ENCODE data around the gene RBM44. TPM values are rescaled to one million over a fixed set of nuclear protein-coding genes. Genes with fewer than 3 reads are reported as not detected.

The RBM44 gene
- total RNA-seq, 1 donor from 2014 or later = 0.44 TPM

GRCh38 chr2:237873421-237873831 lies 74.8 kb downstream of the RBM44 start:
- peaks cover 8% of the 10 kb centered on the region for H3K4me1 Mint-ChIP-seq (ENCODE audit: unreplicated experiment)
- TF ChIP-seq CTCF (IDR thresholded peaks at IDR 0.05; ENCODE audit: unreplicated experiment) = no peak
- H3K27me3 Mint-ChIP-seq (ENCODE audit: unreplicated experiment) = peaks cover 8% of the 10 kb centered on the region
- H3K4me3 Mint-ChIP-seq (ENCODE audit: unreplicated experiment) = no peak overlapping the region
- no peaks in the 10 kb centered on the region for H3K36me3 Mint-ChIP-seq (ENCODE audit: low read depth, unreplicated experiment)
- no peak overlapping the region for H3K27ac Mint-ChIP-seq (ENCODE audit: unreplicated experiment)
- no peaks in the 10 kb centered on the region for H3K9me3 Mint-ChIP-seq (ENCODE audit: unreplicated experiment)
- DNase-seq (ENCODE audit: low spot score) = no peak

GRCh38 chr2:237873897-237874551 lies 75.4 kb downstream of the RBM44 start:
- Mint-ChIP-seq H3K4me3 (ENCODE audit: unreplicated experiment) (no peak overlapping the region), H3K27me3 (ENCODE audit: unreplicated experiment) (peaks cover 8% of the 10 kb centered on the region), H3K36me3 (ENCODE audit: low read depth, unreplicated experiment) (no peaks in the 10 kb centered on the region), H3K27ac (ENCODE audit: unreplicated experiment) (no peak overlapping the region), H3K4me1 (ENCODE audit: unreplicated experiment) (peaks cover 8% of the 10 kb centered on the region), H3K9me3 (ENCODE audit: unreplicated experiment) (no peaks in the 10 kb centered on the region)
- no peak for DNase-seq (ENCODE audit: low spot score)
- TF ChIP-seq CTCF (IDR thresholded peaks at IDR 0.05; ENCODE audit: unreplicated experiment) = no peak

GRCh38 chr2:237874585-237875161 lies 76.1 kb downstream of the RBM44 start:
- DNase-seq (ENCODE audit: low spot score) = no peak
- H3K27me3 Mint-ChIP-seq (ENCODE audit: unreplicated experiment) = peaks cover 8% of the 10 kb centered on the region
- H3K4me1 Mint-ChIP-seq (ENCODE audit: unreplicated experiment) = peaks cover 8% of the 10 kb centered on the region
- H3K4me3 Mint-ChIP-seq (ENCODE audit: unreplicated experiment) = no peak overlapping the region
- H3K36me3 Mint-ChIP-seq (ENCODE audit: low read depth, unreplicated experiment) = no peaks in the 10 kb centered on the region
- no peak for TF ChIP-seq CTCF (IDR thresholded peaks at IDR 0.05; ENCODE audit: unreplicated experiment)
- no peak overlapping the region for H3K27ac Mint-ChIP-seq (ENCODE audit: unreplicated experiment)
- H3K9me3 Mint-ChIP-seq (ENCODE audit: unreplicated experiment) = no peaks in the 10 kb centered on the region

GRCh38 chr2:237875256-237876060 lies 76.9 kb downstream of the RBM44 start:
- Mint-ChIP-seq H3K4me1 (ENCODE audit: unreplicated experiment) (peaks cover 7% of the 10 kb centered on the region), H3K27me3 (ENCODE audit: unreplicated experiment) (peaks cover 7% of the 10 kb centered on the region), H3K36me3 (ENCODE audit: low read depth, unreplicated experiment) (no peaks in the 10 kb centered on the region), H3K4me3 (ENCODE audit: unreplicated experiment) (no peak overlapping the region), H3K9me3 (ENCODE audit: unreplicated experiment) (no peaks in the 10 kb centered on the region), H3K27ac (ENCODE audit: unreplicated experiment) (no peak overlapping the region)
- no peak for DNase-seq (ENCODE audit: low spot score)
- TF ChIP-seq CTCF (IDR thresholded peaks at IDR 0.05; ENCODE audit: unreplicated experiment) = no peak
